HepG2 (cell line): ENCODE data around the gene TRIM54. TPM values are rescaled to one million over a fixed set of nuclear protein-coding genes. Genes with fewer than 3 reads are reported as not detected.

Experiments
- ATAC-seq: fragments of 200-7000 bp; cut with Tn5 transposase; 3 replicates; pipeline ENCODE4 v1.9.1; 2020; ENCODE audit warnings: mild to moderate bottlenecking, moderate library complexity
- BruUV-seq: library from RNA; stranded (reverse); fragments of 400-500 nt; replicated peaks from 2 replicates; lab custom pipeline; 2021; lab: Mats Ljungman, UMichigan
- CTCF ChIA-PET: fragments of 300-600 bp; formaldehyde crosslinking; extraction: SDS; loops from one replicate; lab custom pipeline; 2021; ENCODE audit warnings: low total read pairs, inconsistent platforms, low intra/inter-chr PET ratio; lab: Yijun Ruan, JAX
- POLR2A ChIA-PET: fragments of 350-600 bp; sonication (Branson Sonifier 250); formaldehyde crosslinking; loops from one replicate; lab custom pipeline; 2020; ENCODE audit warnings: antibody characterized with exemption, inconsistent platforms; lab: Yijun Ruan, JAX
- DNase-seq: peaks from one replicate; pipeline ENCODE4 v3.0.0-alpha.2; 2015; ENCODE audit warnings: low spot score
- FAIRE-seq: peaks from 3 replicates; lab custom pipeline; 2011; peaks lifted over from hg19 to GRCh38; lab: Jason Lieb, UNC
- H2AFZ ChIP-seq: one replicate; pipeline ENCODE4 v1.6.1; 2011; ENCODE audit warnings: low read length, inconsistent platforms
- H3K27ac ChIP-seq: fragments of 300-600 bp; 3 replicates; pipeline ENCODE4 v1.8.0; 2011; ENCODE audit warnings: mixed run types, mild to moderate bottlenecking, mixed read lengths, low read length, inconsistent platforms; ENCODE audit not compliant: insufficient read depth; ENCODE audit errors: extremely low read length
- H3K27me3 ChIP-seq, 2 experiments: fragments of 200-600 bp in 1 of 2; 2 replicates in 1 of 2; 3 replicates in 1 of 2; pipeline versions ENCODE4 v1.6.0 to v1.8.0; 2011; ENCODE audit warnings: low read length in 2 of 2, mild to moderate bottlenecking in 2 of 2, moderate library complexity in 2 of 2, inconsistent platforms in 1 of 2; ENCODE audit not compliant: insufficient read depth in 2 of 2, control insufficient read depth in 1 of 2
- H3K36me3 ChIP-seq, 2 experiments: fragments of 200-600 bp in 1 of 2; replicated peaks in 1 of 2; 2 replicates in 1 of 2; 3 replicates in 1 of 2; pipeline versions ENCODE4 v1.5.1 to v1.8.0; 2011; ENCODE audit warnings: low read length in 2 of 2, inconsistent platforms in 1 of 2; ENCODE audit not compliant: insufficient read depth in 2 of 2, control insufficient read depth in 1 of 2
- H3K4me1 ChIP-seq: 2 replicates; pipeline ENCODE4 v1.5.1; 2012; ENCODE audit warnings: low read length, inconsistent platforms; ENCODE audit not compliant: insufficient read depth
- H3K4me2 ChIP-seq: 2 replicates; pipeline ENCODE4 v1.6.0; 2011; ENCODE audit warnings: low read depth, low read length, inconsistent platforms
- H3K4me3 ChIP-seq, 3 experiments: fragments of 200-600 bp in 1 of 3; sonication (generic), shearing (Covaris generic) in 1 of 3; replicated peaks in 1 of 3; 2 replicates each; pipeline ENCODE4 v1.5.1; 2011 to 2016; ENCODE audit warnings: low read length in 3 of 3, inconsistent platforms in 2 of 3, low read depth in 2 of 3, mild to moderate bottlenecking in 2 of 3, control low read depth in 1 of 3, mixed read lengths in 1 of 3; ENCODE audit not compliant: insufficient read depth in 1 of 3
- H3K79me2 ChIP-seq: one replicate; pipeline ENCODE4 v1.6.1; 2011; ENCODE audit warnings: low read length, inconsistent platforms; ENCODE audit not compliant: insufficient read depth
- H3K9ac ChIP-seq: 2 replicates; pipeline ENCODE4 v1.6.0; 2011; ENCODE audit warnings: mild to moderate bottlenecking, low read depth, low read length, inconsistent platforms; ENCODE audit not compliant: insufficient read depth
- H3K9me3 ChIP-seq: 2 replicates; pipeline ENCODE4 v1.5.1; 2012; ENCODE audit warnings: mild to moderate bottlenecking, low read length
- H4K20me1 ChIP-seq: 2 replicates; pipeline ENCODE4 v1.6.0; 2011; ENCODE audit warnings: inconsistent platforms, mild to moderate bottlenecking, low read length, moderate library complexity; ENCODE audit not compliant: insufficient read depth
- CHCHD3 ChIP-seq: sonication (generic); formaldehyde crosslinking; IDR thresholded peaks from 2 replicates; pipeline ENCODE4 v1.8.0; 2022; ENCODE audit warnings: mild to moderate bottlenecking, missing genetic modification reagents, moderate library complexity
- KAT8 ChIP-seq: IDR thresholded peaks from 2 replicates; pipeline ENCODE4 v1.6.1; 2016; ENCODE audit warnings: missing genetic modification reagents, missing compliant biosample characterization
- NONO ChIP-seq, 2 experiments: fragments of 450-650 bp in 1 of 2; sonication (generic) in 1 of 2; formaldehyde crosslinking in 1 of 2; IDR thresholded peaks in 1 of 2; conservative IDR thresholded peaks in 1 of 2; 2 replicates each; pipeline versions ENCODE4 v1.6.1 to v1.8.0; 2017 to 2022; ENCODE audit warnings: mild to moderate bottlenecking in 1 of 2, missing genetic modification reagents in 1 of 2, moderate library complexity in 1 of 2
- PAX8 ChIP-seq: sonication (generic); formaldehyde crosslinking; IDR thresholded peaks from 2 replicates; pipeline ENCODE4 v1.8.0; 2022; ENCODE audit warnings: mild to moderate bottlenecking, missing genetic modification reagents, borderline replicate concordance
- RBM39 ChIP-seq: fragments of 200-400 bp; formaldehyde crosslinking; IDR thresholded peaks from one replicate; pipeline ENCODE4 v1.6.1; 2018; ENCODE audit warnings: antibody characterized with exemption, mild to moderate bottlenecking, low read depth, low read length; ENCODE audit not compliant: poor library complexity, severe bottlenecking
- RCOR2 ChIP-seq: IDR thresholded peaks from 2 replicates; pipeline ENCODE4 v1.6.1; 2016; ENCODE audit warnings: missing biosample characterization, missing genetic modification reagents
- RFX1 ChIP-seq: fragments of 450-650 bp; IDR thresholded peaks from 2 replicates; pipeline ENCODE4 v1.6.1; 2017
- SNAPC2 ChIP-seq: sonication (generic); formaldehyde crosslinking; IDR thresholded peaks from 2 replicates; pipeline ENCODE4 v1.8.1; 2022; ENCODE audit warnings: mild to moderate bottlenecking, missing genetic modification reagents
- SRSF1 ChIP-seq: fragments of 200-400 bp; formaldehyde crosslinking; optimal IDR thresholded peaks from 2 replicates; pipeline ENCODE3; 2017; ENCODE audit warnings: mild to moderate bottlenecking, low read depth, low read length, moderate library complexity
- ZFAT ChIP-seq: sonication (generic); formaldehyde crosslinking; conservative IDR thresholded peaks from 2 replicates; pipeline ENCODE4 v1.8.1; 2023; ENCODE audit warnings: missing genetic modification reagents, inconsistent platforms
- ZNF205 ChIP-seq: IDR thresholded peaks from 2 replicates; pipeline ENCODE4 v1.6.1; 2018; ENCODE audit warnings: missing biosample characterization, missing genetic modification reagents
- ZNF256 ChIP-seq: sonication (generic); formaldehyde crosslinking; conservative IDR thresholded peaks from 2 replicates; pipeline ENCODE4 v1.4.0; 2020; ENCODE audit warnings: missing genetic modification reagents
- ZNF343 ChIP-seq: sonication (generic); formaldehyde crosslinking; IDR thresholded peaks from 2 replicates; pipeline ENCODE4 v1.4.0; 2020; ENCODE audit warnings: mild to moderate bottlenecking, missing genetic modification reagents
- ZNF749 ChIP-seq: sonication (generic); formaldehyde crosslinking; IDR thresholded peaks from 2 replicates; pipeline ENCODE4 v1.8.0; 2022; ENCODE audit warnings: mild to moderate bottlenecking, missing genetic modification reagents, moderate library complexity, borderline replicate concordance
- WGBS: methylation state at CpG from one replicate; pipeline ENCODE4 v1.1.6; 2017; ENCODE audit warnings: low lambda C conversion rate; 5-methylcytosine and 5-hydroxymethylcytosine counted together
- in situ Hi-C: cut with HindIII; loops from 2 replicates; pipeline ENCODE4 v1.10.0; 2017; ENCODE audit warnings: low pct_unique_long_range_greater_than_20kb; ENCODE audit not compliant: extremely low pct_ligation_motif_present
- intact Hi-C: fragments of 100-400 bp; cut with micrococcal nuclease; formaldehyde crosslinking; loops from one replicate; pipeline ENCODE4 v1.10.0; 2022; ENCODE audit not compliant: unreplicated experiment
- polyA plus RNA-seq, 8 experiments: library from polyadenylated mRNA; depleted of rRNA in 3 of 8; stranded (reverse) in 7 of 8; unstranded in 1 of 8; fragments of >200 nt; fragmentation: Illumina TruSeq in 4 of 8; extraction: Trizol in 4 of 8; gene quantifications; 2 replicates each; pipeline versions ENCODE4 v1.2.1 to v1.2.3, GENCODE V29; 2011 to 2016; ENCODE audit warnings: low read depth in 4 of 8, missing spikeins in 1 of 8, mixed read lengths in 1 of 8; ENCODE audit not compliant: insufficient read depth in 1 of 8
- total RNA-seq, 5 experiments: library from RNA; depleted of rRNA; stranded (reverse); fragments of >200 nt; fragmentation: Illumina TruSeq; extraction: Trizol; gene quantifications; 2 replicates each; pipeline ENCODE4 v1.2.3, GENCODE V29; 2016; ENCODE audit warnings: low read depth in 1 of 5
- TF ChIP-seq, protein P1 (sequence below): sonication (generic); formaldehyde crosslinking; IDR thresholded peaks from 2 replicates; pipeline ENCODE4; 2020; ENCODE audit warnings: missing genetic modification reagents, mild to moderate bottlenecking, borderline replicate concordance
- TF ChIP-seq, protein P2 (sequence below): sonication (generic); formaldehyde crosslinking; IDR thresholded peaks from 2 replicates; pipeline ENCODE4 v1.5.1; 2020; ENCODE audit warnings: missing genetic modification reagents, mild to moderate bottlenecking, borderline replicate concordance
- TF ChIP-seq, protein P3 (sequence below): sonication (generic); formaldehyde crosslinking; IDR thresholded peaks from 2 replicates; pipeline ENCODE4 v1.4.0; 2020; ENCODE audit warnings: missing genetic modification reagents, mild to moderate bottlenecking, borderline replicate concordance

The TRIM54 gene
- total and polyA plus RNA-seq, 2 of the 13 experiments (the other 11 are each of a cell fraction or from before 2014, with no cell fraction given): 0.07 to 0.13 TPM

DNA sequence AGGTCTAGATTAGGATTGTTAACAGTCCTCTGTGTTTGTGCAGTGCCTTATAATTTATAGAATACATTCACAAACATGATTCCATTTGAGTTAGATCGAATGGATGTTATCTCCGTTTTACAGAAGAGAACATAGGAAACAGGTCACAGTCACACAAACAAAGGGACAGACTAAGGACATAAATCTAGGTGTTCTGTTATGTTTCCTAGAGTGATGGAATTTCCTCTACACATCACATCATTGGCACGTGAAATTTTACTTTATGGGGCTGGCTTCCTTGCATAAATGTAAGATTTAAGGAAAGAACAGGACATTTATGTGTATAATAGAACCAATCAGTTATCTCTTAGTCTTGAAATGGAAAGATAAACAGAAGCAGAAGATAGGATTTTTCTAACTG, 6.4 kb downstream of the TRIM54 start (continued):
- TF ChIP-seq, protein P1, sequence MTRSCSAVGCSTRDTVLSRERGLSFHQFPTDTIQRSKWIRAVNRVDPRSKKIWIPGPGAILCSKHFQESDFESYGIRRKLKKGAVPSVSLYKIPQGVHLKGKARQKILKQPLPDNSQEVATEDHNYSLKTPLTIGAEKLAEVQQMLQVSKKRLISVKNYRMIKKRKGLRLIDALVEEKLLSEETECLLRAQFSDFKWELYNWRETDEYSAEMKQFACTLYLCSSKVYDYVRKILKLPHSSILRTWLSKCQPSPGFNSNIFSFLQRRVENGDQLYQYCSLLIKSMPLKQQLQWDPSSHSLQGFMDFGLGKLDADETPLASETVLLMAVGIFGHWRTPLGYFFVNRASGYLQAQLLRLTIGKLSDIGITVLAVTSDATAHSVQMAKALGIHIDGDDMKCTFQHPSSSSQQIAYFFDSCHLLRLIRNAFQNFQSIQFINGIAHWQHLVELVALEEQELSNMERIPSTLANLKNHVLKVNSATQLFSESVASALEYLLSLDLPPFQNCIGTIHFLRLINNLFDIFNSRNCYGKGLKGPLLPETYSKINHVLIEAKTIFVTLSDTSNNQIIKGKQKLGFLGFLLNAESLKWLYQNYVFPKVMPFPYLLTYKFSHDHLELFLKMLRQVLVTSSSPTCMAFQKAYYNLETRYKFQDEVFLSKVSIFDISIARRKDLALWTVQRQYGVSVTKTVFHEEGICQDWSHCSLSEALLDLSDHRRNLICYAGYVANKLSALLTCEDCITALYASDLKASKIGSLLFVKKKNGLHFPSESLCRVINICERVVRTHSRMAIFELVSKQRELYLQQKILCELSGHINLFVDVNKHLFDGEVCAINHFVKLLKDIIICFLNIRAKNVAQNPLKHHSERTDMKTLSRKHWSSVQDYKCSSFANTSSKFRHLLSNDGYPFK (CRISPR knock-in tag): no peak
- no peak for TF ChIP-seq RBM39

DNA sequence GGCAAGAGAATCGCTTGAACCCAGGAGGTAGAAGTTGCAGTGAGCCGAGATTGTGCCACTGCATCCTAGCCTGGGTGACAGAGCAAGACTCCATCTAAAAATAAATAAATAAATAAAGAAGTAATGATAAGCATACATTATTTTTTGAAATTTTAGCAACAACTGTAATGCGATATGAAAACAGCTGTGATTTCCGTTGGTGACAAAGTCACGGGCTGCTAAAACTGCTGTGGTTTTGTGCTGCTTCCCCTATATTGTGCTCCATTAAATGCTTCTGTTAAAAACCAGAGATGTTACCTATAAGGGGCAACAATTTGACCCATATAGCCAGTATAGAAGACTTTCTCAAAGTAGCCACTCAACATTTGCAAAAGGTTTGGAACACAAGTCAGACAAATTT, 8.3 kb downstream of the TRIM54 start:
- WGBS: 91% methylated on average over 5 of the region's 5 CpGs
- ATAC-seq (no peak), FAIRE-seq (no peak), DNase-seq (no peak)
- ChIA-PET CTCF (no interaction called here), POLR2A (no interaction called here)
- intact Hi-C loops: loop anchor here (5.0 kb wide), 1 partner anchor 193 kb away; no protein-coding TSS in a partner anchor
- Histone ChIP-seq H3K27ac (no peak overlapping the region), H3K4me3 (no peak overlapping the region), H3K27me3 (no peaks in the 10 kb centered on the region), H3K4me2 (no peak overlapping the region), H3K4me1 (peaks cover 76% of the 10 kb centered on the region), H2AFZ (no peak overlapping the region), H3K79me2 (no peaks in the 10 kb centered on the region), H4K20me1 (no peaks in the 10 kb centered on the region), H3K9ac (no peak overlapping the region), H3K36me3 (no peaks in the 10 kb centered on the region), H3K9me3 (no peaks in the 10 kb centered on the region)
- TF ChIP-seq ZNF749 (CRISPR knock-in tag): no peak
- TF ChIP-seq ZFAT: no peak
- TF ChIP-seq ZNF205: no peak
- TF ChIP-seq SNAPC2: no peak
- TF ChIP-seq CHCHD3 (CRISPR knock-in tag): no peak
- TF ChIP-seq, protein P2, sequence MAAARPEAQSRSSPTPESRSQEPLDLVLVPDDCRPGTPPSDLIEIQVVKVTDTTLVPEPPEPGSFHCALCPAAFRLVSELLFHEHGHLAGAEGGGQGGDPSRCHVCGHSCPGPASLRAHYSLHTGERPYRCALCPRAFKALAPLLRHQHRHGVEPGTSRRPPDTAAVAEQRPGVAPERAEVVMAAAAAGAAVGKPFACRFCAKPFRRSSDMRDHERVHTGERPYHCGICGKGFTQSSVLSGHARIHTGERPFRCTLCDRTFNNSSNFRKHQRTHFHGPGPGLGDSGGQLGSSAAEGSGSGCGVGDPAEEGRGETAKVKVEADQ: no peak
- TF ChIP-seq, protein P3, sequence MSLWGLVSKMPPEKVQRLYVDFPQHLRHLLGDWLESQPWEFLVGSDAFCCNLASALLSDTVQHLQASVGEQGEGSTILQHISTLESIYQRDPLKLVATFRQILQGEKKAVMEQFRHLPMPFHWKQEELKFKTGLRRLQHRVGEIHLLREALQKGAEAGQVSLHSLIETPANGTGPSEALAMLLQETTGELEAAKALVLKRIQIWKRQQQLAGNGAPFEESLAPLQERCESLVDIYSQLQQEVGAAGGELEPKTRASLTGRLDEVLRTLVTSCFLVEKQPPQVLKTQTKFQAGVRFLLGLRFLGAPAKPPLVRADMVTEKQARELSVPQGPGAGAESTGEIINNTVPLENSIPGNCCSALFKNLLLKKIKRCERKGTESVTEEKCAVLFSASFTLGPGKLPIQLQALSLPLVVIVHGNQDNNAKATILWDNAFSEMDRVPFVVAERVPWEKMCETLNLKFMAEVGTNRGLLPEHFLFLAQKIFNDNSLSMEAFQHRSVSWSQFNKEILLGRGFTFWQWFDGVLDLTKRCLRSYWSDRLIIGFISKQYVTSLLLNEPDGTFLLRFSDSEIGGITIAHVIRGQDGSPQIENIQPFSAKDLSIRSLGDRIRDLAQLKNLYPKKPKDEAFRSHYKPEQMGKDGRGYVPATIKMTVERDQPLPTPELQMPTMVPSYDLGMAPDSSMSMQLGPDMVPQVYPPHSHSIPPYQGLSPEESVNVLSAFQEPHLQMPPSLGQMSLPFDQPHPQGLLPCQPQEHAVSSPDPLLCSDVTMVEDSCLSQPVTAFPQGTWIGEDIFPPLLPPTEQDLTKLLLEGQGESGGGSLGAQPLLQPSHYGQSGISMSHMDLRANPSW: no peak
- TF ChIP-seq NONO (IDR thresholded peaks at IDR 0.05): no peak
- no peak for TF ChIP-seq NONO (CRISPR knock-in tag; conservative IDR thresholded peaks at IDR 0.05)
- no peak for TF ChIP-seq RFX1
- no peak for TF ChIP-seq ZNF256 (CRISPR knock-in tag)
- TF ChIP-seq ZNF343 (CRISPR knock-in tag): no peak
- no peak for TF ChIP-seq KAT8 (CRISPR knock-in tag)
- TF ChIP-seq RCOR2 (CRISPR knock-in tag): no peak
- no peak for TF ChIP-seq SRSF1
- TF ChIP-seq PAX8 (CRISPR knock-in tag): no peak
- BruUV-seq: no TSS peak
- in situ Hi-C loops: no loop called here
